GM23248 (cell line): ENCODE measurements around the gene SYDE2.

Experiments
- EZH2 ChIP-seq: fragments of 200-600 bp; sonication (generic); IDR thresholded peaks from 2 replicates; pipeline ENCODE4 v1.6.1; 2018; ENCODE audit warnings: antibody characterized with exemption, mild to moderate bottlenecking; ENCODE audit not compliant: insufficient read depth, poor library complexity, severe bottlenecking
- EZH2phosphoT487 ChIP-seq: fragments of 200-600 bp; sonication (generic); IDR thresholded peaks from 2 replicates; pipeline ENCODE4 v1.6.1; 2018; ENCODE audit warnings: antibody characterized with exemption, moderate library complexity, mild to moderate bottlenecking, low read depth; ENCODE audit not compliant: insufficient read depth

- TF ChIP-seq EZH2 (no peak), EZH2phosphoT487 (no peak)
Measured at GRCh38 chr1:85135392-85135798, 65.4 kb downstream of the SYDE2 start.
